ENCODE measurements around the gene PPP1R3G.

Gene PPP1R3G

DNA sequence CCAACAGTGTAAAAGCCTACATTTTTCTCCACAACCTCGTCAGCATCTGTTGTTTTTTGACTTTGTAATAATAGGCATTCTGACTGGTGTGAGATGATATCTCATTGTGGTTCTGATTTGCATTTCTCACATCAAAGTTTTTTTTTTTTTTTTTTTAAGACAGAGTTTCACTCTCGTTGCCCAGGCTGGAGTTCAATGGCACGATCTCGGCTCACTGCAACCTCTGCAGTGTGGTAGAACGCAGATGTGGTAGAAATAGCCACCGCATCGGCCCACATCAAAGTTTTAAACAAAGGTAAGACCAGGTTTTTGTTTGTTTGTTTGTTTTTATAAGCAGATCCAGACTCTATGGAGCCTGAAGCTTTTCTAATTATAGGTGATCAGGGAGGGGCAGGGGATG is 12.7 kb upstream of the PPP1R3G start:
- DNase-seq (ENCODE audit: low spot score), result no peak

DNA sequence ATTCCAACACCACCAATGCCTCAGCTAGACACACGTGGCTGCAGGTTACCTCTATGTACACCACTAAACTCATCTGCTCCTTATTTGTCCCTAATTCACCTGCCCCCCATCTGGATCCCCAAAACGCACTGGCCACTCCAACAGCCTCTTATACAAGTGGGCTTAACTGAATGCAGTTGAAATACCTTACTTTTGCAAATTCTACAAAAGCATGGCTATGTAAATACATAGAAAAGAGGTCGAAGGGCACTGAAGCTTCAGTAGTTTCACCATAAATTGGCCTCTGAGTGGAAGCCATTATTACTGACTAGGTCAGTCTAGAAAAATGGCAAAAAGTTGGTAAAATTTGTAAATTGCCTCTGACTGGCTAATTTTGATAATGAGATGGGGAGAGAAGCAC is 11.1 kb upstream of the PPP1R3G start:
- no peak for DNase-seq (ENCODE audit: low spot score)

DNA sequence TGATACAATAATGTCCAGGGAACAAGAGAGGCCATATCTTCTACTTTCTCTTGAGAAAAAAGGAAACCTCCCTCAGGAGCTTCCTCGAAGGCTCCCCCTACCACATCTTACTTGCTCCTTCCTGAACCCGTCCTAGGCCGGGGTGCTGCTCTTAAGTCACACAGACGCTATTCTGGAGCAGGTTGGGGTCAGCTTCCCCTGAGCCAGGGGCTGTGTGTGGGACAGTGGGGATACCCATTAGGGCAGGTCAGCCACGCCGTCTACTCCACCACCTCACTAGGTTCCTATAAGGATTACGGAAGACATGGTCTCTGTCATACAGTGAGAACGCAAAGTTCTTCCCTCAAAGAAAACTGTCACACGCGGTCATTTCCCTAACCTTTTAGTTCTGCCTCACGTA is 8.2 kb upstream of the PPP1R3G start:
- DNase-seq (ENCODE audit: low spot score), result no peak

- no peak for DNase-seq (ENCODE audit: low spot score)
These were observed 6.9 kb upstream of the PPP1R3G start for GRCh38 chr6:5078121-5078669.

DNA sequence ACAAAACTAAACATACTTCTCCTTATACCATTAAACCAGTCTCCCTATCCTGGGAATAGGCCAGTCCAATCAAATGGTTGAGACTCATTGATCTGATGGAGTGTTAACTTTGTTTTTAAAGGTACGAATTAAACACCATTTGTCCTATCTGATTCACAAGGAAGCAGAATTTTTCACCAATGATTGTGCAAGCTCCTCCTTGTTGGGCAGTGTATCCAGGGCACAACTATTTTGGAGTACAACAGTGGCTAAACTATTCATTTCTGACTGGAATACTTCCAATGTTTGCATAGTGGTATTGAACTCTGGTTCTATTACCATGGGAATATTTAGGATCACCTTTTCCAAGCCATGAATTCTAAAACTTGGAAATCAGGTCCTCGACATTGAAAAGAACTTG is 5.4 kb upstream of the PPP1R3G start:
- no peak for DNase-seq (ENCODE audit: low spot score)

GRCh38 chr6:5080574-5080973 is 4.6 kb upstream of the PPP1R3G start:
- no peak for DNase-seq (ENCODE audit: low spot score)

DNA sequence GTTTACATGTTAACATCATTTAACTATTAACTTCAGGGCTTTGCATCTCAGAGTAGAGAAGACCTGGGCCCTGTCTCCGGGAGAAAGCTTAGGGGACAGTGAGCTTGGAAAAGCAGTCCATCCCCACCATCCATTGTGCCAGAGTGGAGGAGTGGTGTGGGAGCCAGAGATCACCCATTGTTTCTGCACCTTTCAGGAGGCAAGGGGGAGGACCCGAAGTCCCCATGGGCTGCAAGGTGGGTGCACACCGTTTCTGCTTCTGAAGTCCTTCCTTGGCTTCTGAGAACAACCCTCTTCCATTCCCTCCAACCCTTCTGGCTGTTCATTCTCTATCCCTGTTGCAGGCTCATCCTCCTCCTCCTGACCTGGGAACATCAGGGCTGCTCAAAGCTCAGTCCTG is 4.0 kb upstream of the PPP1R3G start:
- DNase-seq (ENCODE audit: low spot score), result no peak

DNA sequence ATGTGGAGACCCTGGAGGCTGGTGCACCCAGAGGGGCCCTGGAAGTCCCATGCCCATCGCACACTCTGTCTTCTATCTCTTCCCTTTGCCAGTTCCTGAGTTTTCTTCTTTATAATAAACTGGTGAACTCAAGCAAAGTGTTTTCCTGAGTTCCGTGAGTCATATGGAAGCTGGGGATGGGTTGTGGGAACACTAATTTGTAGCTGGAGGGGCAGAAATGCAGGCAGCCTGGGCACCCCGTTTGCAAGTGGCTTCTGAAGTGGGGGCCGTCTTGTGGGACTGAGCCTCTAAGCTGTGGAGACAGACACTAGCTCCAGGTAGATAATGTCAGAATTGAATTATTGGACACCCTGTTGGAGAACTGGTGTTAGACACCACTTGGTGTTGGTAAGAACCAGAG is 3.2 kb upstream of the PPP1R3G start:
- no peak for DNase-seq (ENCODE audit: low spot score)

- DNase-seq (ENCODE audit: low spot score), result no peak
These were observed 2.4 kb upstream of the PPP1R3G start for GRCh38 chr6:5082487-5083306.

GRCh38 chr6:5083307-5083583 is 1.9 kb upstream of the PPP1R3G start:
- DNase-seq (ENCODE audit: low spot score), result no peak

- DNase-seq (ENCODE audit: low spot score), result no peak
These were observed 1.3 kb upstream of the PPP1R3G start for GRCh38 chr6:5083813-5084359.

DNA sequence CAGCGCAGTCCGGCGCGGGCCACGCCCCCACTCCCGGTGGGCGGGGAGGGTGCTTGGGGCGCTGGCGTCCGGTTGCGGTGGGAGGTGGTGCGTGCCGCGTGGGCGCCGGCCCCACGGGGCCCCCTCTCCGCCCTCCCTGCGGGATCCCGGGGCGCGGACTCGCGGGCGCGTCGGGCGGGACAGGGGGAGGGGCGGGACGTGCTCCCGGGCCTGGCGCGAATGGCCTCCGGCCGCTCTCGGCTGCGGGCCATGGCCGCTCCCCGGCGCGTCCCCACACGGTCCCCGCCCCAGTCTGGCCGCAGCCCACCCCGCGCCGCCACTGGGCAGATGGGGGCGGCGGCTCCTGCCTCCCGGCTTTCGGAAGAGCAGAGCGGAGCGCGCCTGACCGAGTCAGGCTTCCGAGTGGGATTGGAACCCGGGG is 771 bp upstream of the PPP1R3G start:
- no peak for DNase-seq (ENCODE audit: low spot score)

DNA sequence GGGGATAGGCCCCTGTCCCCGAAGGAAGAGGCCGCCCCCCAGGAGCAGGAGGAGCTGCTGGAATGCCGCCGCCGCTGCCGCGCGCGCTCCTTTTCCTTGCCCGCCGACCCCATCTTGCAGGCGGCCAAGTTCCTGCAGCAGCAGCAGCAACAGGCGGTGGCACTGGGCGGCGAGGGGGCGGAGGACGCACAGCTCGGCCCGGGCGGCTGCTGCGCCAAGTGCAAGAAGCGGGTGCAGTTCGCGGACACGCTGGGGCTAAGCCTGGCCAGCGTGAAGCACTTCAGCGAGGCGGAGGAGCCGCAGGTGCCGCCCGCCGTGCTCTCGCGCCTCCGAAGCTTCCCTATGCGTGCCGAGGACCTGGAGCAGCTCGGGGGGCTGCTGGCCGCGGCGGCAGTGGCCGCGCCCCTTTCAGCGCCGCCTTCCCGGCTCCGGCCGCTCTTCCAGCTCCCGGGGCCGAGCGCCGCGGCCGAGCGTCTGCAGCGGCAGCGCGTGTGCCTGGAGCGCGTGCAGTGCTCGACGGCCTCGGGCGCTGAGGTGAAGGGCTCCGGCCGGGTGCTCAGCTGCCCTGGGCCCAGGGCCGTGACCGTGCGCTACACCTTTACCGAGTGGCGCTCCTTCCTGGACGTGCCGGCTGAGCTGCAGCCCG is 630 bp downstream of the PPP1R3G start:
- no peak for DNase-seq (ENCODE audit: low spot score)

DNA sequence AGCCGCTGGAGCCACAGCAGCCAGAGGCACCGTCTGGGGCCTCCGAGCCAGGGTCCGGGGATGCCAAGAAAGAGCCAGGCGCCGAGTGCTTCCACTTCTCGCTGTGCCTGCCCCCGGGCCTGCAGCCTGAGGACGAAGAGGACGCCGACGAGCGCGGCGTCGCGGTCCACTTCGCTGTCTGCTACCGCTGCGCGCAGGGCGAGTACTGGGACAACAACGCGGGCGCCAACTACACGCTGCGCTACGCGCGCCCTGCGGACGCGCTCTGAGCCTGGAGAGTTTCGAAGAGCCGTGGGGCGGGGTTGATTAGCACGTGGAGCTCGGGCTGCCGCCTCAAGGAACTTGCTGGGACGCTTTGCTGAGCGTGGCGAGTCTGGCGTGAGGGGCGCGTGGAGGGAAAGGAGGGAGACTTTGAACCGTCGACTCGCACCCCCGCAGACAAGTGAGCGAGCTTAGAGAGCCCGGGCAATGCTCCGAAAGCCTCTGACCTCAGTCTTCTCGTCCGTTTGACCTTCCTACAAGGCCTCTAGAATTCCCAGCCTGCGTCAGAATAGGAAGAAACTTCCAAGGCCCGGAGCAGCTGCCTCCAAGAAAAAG is 1.3 kb downstream of the PPP1R3G start:
- no peak for DNase-seq (ENCODE audit: low spot score)

DNA sequence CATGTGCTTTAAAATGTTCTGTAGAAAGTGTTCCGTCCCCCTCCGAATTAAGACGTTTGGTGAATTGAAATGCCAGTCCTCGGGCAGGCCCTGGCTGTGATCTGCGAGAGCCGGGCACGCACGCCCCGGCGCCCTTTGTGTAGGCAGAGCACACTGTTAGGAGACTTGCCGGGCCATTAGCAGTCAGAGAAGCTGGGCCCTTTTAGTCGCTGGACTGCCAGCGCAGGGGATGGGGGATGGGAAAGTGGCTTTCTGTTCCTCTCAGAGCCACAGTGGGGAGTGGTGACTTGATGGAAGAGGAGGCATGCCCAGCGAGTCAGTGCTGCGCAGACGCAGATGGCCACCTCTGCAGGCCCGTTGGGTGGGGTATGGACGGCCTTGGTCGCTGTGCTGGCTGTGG is 2.2 kb downstream of the PPP1R3G start:
- DNase-seq (ENCODE audit: low spot score), result no peak

GRCh38 chr6:5088780-5089179 is 3.6 kb downstream of the PPP1R3G start:
- no peak for DNase-seq (ENCODE audit: low spot score)

GRCh38 chr6:5089481-5090438 is 4.6 kb downstream of the PPP1R3G start:
- no peak for DNase-seq (ENCODE audit: low spot score)

DNA sequence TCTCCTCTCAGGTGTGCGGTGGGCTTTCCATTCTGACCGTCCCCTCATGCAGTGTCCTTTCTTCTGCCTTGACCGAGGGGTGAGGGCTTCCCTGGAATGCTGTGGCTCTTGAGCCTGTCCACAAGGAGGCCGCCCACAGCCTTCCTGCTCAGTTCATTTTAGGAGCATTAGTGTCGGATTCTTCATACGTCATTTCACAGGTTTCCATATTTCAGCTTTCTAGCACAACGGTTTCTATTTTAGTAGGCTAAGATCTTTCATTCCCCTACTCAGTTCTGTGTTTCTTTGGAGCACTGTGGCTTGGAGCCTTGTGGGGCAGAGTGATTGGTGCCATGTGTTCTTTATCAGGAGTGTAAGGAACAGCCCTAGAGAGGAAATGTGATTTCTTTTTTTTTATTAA is 5.5 kb downstream of the PPP1R3G start:
- DNase-seq (ENCODE audit: low spot score), result no peak

DNA sequence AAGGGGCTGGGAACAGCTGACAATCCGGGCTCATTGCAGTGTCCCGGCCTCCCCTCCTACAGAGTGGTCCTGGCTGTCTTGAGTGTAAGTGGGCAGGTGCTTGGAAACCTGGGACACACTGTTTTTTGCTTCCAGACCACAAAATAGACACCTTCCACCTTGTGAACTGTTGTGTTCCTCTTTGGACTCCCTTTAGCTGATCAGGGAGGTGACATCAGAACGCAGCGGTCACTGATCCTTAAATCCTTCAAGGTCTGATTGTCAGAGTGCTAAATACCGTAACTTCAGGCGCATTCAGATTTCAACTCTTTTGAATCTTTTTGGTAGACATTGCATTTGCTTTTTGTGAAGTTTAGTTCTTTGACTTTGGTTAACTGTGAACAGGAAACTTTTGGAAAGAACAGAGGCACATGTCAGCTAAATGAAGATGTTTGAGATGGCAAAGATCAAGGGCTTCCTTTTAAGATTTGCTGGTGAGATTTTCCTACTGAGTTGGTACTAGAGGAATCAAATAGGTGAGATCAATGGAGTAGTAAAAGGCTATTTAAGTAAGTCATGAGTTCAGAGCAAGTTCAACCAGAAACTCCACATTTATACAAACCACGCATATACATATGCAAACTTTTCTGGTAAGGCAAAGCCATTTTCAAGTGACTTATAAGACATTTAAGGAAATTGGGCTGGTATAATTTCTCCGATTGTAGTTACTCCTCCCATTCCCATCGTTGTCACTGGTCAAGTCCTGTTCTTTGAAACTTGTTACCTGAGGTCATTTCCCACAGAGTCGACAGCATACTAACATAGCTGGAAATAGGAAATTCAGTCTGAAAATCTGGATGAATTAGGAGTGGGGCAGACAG is 6.3 kb downstream of the PPP1R3G start:
- DNase-seq (ENCODE audit: low spot score), result no peak

DNA sequence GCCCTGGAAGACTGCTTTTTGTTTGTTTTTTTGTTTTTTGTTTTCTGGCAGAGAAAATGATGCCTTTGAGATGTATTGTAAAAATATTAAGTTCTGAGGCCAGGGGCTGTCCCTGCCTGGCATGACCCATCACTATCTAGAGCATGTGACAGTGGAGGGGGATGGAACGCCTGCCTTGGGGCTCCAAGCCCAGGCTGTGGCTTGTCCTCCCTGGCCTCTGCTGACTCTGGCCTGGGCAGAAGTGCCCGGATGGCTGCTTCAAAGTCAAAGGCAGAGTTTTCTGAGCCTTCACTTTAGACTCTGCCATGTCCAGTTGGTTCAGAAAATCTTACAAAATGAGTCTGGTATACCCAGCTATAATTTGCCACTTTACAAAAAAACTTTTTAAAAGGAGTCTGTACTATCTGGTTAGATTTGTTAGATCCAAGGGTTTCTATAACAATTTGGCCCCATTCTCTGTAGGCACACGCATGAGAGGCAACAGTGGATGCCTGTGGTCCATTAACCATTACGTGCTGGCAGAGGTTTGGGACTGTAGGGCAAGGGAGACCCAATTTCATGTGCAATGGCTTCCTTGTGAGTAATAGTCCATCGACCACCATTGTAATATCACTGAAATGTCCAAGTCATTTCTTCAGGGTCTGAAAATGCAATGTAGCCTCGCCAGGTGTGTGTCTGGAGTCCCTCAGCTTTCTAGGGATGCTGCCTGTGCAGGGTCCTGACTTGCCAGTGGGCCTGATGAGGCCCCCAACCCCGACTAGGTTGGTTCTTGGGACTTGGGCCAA is 8.3 kb downstream of the PPP1R3G start:
- no peak for DNase-seq (ENCODE audit: low spot score)

All from hematopoietic multipotent progenitor cell treated with erythropoietin and hydrocortisone succinate and interleukin-3 and kit ligand, for 15 days (in vitro differentiated cells).